HepG2 (cell line): ENCODE data around the gene USP7. TPM values are rescaled to one million over a fixed set of nuclear protein-coding genes. Genes with fewer than 3 reads are reported as not detected.

ENCODE experiments used
- ATF3 ChIP-seq: sonication (generic); formaldehyde crosslinking; IDR thresholded peaks from 2 replicates; pipeline ENCODE4 v1.4.0; 2020; ENCODE audit warnings: missing genetic modification reagents
- BATF2 ChIP-seq: sonication (generic); formaldehyde crosslinking; IDR thresholded peaks from 2 replicates; pipeline ENCODE4 v1.8.0; 2022; ENCODE audit warnings: mild to moderate bottlenecking, missing genetic modification reagents, moderate library complexity
- FOXC1 ChIP-seq: sonication (generic); formaldehyde crosslinking; IDR thresholded peaks from 2 replicates; pipeline ENCODE4 v1.8.0; 2022; ENCODE audit warnings: mild to moderate bottlenecking, missing genetic modification reagents, borderline replicate concordance
- GLMP ChIP-seq: sonication (generic); formaldehyde crosslinking; IDR thresholded peaks from 2 replicates; pipeline ENCODE4 v1.9.0; 2021; ENCODE audit warnings: missing genetic modification reagents, mild to moderate bottlenecking, borderline replicate concordance
- HNRNPH1 ChIP-seq: fragments of 200-400 bp; formaldehyde crosslinking; optimal IDR thresholded peaks from 2 replicates; pipeline ENCODE3; 2017; ENCODE audit warnings: mild to moderate bottlenecking, low read depth, low read length
- HOXA9 ChIP-seq: sonication (generic); formaldehyde crosslinking; IDR thresholded peaks from 2 replicates; pipeline ENCODE4 v1.8.1; 2022; ENCODE audit warnings: missing genetic modification reagents, mild to moderate bottlenecking, moderate library complexity, borderline replicate concordance
- IRF2 ChIP-seq: IDR thresholded peaks from 2 replicates; pipeline ENCODE4 v1.6.1; 2018; ENCODE audit warnings: missing genetic modification reagents, missing compliant biosample characterization
- KLF11 ChIP-seq: IDR thresholded peaks from 2 replicates; pipeline ENCODE4 v1.6.1; 2016; ENCODE audit warnings: missing compliant biosample characterization
- NFATC3 ChIP-seq: sonication (generic); formaldehyde crosslinking; IDR thresholded peaks from 2 replicates; pipeline ENCODE4 v1.5.1; 2020; ENCODE audit warnings: mild to moderate bottlenecking, missing genetic modification reagents
- PBX3 ChIP-seq: sonication (generic); formaldehyde crosslinking; IDR thresholded peaks from 2 replicates; pipeline ENCODE4 v1.8.1; 2023; ENCODE audit warnings: missing genetic modification reagents, inconsistent platforms, borderline replicate concordance
- SAFB2 ChIP-seq: sonication (generic); formaldehyde crosslinking; IDR thresholded peaks from 2 replicates; pipeline ENCODE4 v1.5.1; 2020; ENCODE audit warnings: missing genetic modification reagents, low read depth, mild to moderate bottlenecking, borderline replicate concordance
- SP2 ChIP-seq: sonication (generic); formaldehyde crosslinking; IDR thresholded peaks from 2 replicates; pipeline ENCODE4 v1.5.1; 2020; ENCODE audit warnings: mild to moderate bottlenecking, missing genetic modification reagents
- SPEN ChIP-seq: sonication (generic); formaldehyde crosslinking; IDR thresholded peaks from 2 replicates; pipeline ENCODE4 v1.5.1; 2020; ENCODE audit warnings: low read depth, mild to moderate bottlenecking, missing genetic modification reagents
- SRSF9 ChIP-seq: fragments of 200-400 bp; formaldehyde crosslinking; IDR thresholded peaks from 2 replicates; pipeline ENCODE4 v1.6.1; 2018; ENCODE audit warnings: borderline replicate concordance, mild to moderate bottlenecking, low read depth, low read length; ENCODE audit not compliant: insufficient read depth, poor library complexity, severe bottlenecking
- TBX2 ChIP-seq: sonication (generic); formaldehyde crosslinking; IDR thresholded peaks from 2 replicates; pipeline ENCODE4 v1.5.0; 2020; ENCODE audit warnings: missing genetic modification reagents, mild to moderate bottlenecking, borderline replicate concordance
- ZBTB39 ChIP-seq: sonication (generic); formaldehyde crosslinking; IDR thresholded peaks from 2 replicates; pipeline ENCODE4 v1.5.0; 2020; ENCODE audit warnings: missing genetic modification reagents
- ZIK1 ChIP-seq: sonication (generic); formaldehyde crosslinking; IDR thresholded peaks from 2 replicates; pipeline ENCODE4 v1.5.0; 2020; ENCODE audit warnings: mild to moderate bottlenecking, low read depth, missing genetic modification reagents, borderline replicate concordance
- ZMYM3 ChIP-seq: sonication (generic); formaldehyde crosslinking; IDR thresholded peaks from 2 replicates; pipeline ENCODE4 v1.5.1; 2020; ENCODE audit warnings: mild to moderate bottlenecking, missing genetic modification reagents
- ZNF136 ChIP-seq: sonication (generic); formaldehyde crosslinking; IDR thresholded peaks from 2 replicates; pipeline ENCODE4 v1.8.1; 2022; ENCODE audit warnings: low read depth, mild to moderate bottlenecking, moderate library complexity, missing genetic modification reagents
- ZNF367 ChIP-seq: sonication (generic); formaldehyde crosslinking; IDR thresholded peaks from 2 replicates; pipeline ENCODE4 v1.4.0; 2020; ENCODE audit warnings: missing genetic modification reagents, borderline replicate concordance
- ZNF460 ChIP-seq: sonication (generic); formaldehyde crosslinking; IDR thresholded peaks from 2 replicates; pipeline ENCODE4 v1.5.1; 2020; ENCODE audit warnings: missing genetic modification reagents, mild to moderate bottlenecking, borderline replicate concordance
- ZNF496 ChIP-seq: sonication (generic); formaldehyde crosslinking; IDR thresholded peaks from 2 replicates; pipeline ENCODE4 v1.8.1; 2023; ENCODE audit warnings: mild to moderate bottlenecking, moderate library complexity, missing genetic modification reagents; ENCODE audit not compliant: insufficient replicate concordance
- ZNF83 ChIP-seq: sonication (generic); formaldehyde crosslinking; IDR thresholded peaks from 2 replicates; pipeline ENCODE4 v1.4.0; 2020; ENCODE audit warnings: missing genetic modification reagents, mild to moderate bottlenecking, borderline replicate concordance
- ZSCAN20 ChIP-seq: sonication (generic); formaldehyde crosslinking; IDR thresholded peaks from 2 replicates; pipeline ENCODE4 v1.4.0; 2020; ENCODE audit warnings: missing genetic modification reagents, mild to moderate bottlenecking, borderline replicate concordance
- polyA plus RNA-seq, 8 experiments: library from polyadenylated mRNA; depleted of rRNA in 3 of 8; stranded (reverse) in 7 of 8; unstranded in 1 of 8; fragments of >200 nt; fragmentation: Illumina TruSeq in 4 of 8; extraction: Trizol in 4 of 8; gene quantifications; 2 replicates each; pipeline versions ENCODE4 v1.2.1 to v1.2.3, GENCODE V29; 2011 to 2016; ENCODE audit warnings: low read depth in 4 of 8, missing spikeins in 1 of 8, mixed read lengths in 1 of 8; ENCODE audit not compliant: insufficient read depth in 1 of 8
- total RNA-seq, 5 experiments: library from RNA; depleted of rRNA; stranded (reverse); fragments of >200 nt; fragmentation: Illumina TruSeq; extraction: Trizol; gene quantifications; 2 replicates each; pipeline ENCODE4 v1.2.3, GENCODE V29; 2016; ENCODE audit warnings: low read depth in 1 of 5

Gene USP7
- total and polyA plus RNA-seq, 2 of the 13 experiments (the other 11 are each of a cell fraction or from before 2014, with no cell fraction given) = 52.5 to 173 TPM

GRCh38 chr16:8989099-8989878 is 25.6 kb upstream of the USP7 start (continued):
- TF ChIP-seq SRSF9 = no peak
- no peak for TF ChIP-seq ZNF460 (CRISPR knock-in tag)
- TF ChIP-seq KLF11 = no peak
- TF ChIP-seq ZNF83 (CRISPR knock-in tag) = no peak
- no peak for TF ChIP-seq HNRNPH1
- no peak for TF ChIP-seq HOXA9
- no peak for TF ChIP-seq ATF3
- no peak for TF ChIP-seq BATF2
- no peak; the same call in 1 of the 2 replicates for TF ChIP-seq TBX2
- TF ChIP-seq ZBTB39 (CRISPR knock-in tag) = no peak
- no peak for TF ChIP-seq ZNF496
- no peak for TF ChIP-seq FOXC1 (CRISPR knock-in tag)
- TF ChIP-seq ZMYM3 (CRISPR knock-in tag) = peak; percentile 66; the same call in 1 of the 2 replicates
- 0 out of 2 replicates have a peak, but pooled peaks have one; percentile 21 for TF ChIP-seq SPEN (CRISPR knock-in tag)
- no peak for TF ChIP-seq NFATC3 (CRISPR knock-in tag)
- no peak for TF ChIP-seq SP2 (CRISPR knock-in tag)
- TF ChIP-seq IRF2 = peak; percentile 32; the same call in 1 of the 2 replicates
- TF ChIP-seq SAFB2 = no peak
- no peak for TF ChIP-seq ZNF136 (CRISPR knock-in tag)
- TF ChIP-seq ZNF367 (CRISPR knock-in tag) = no peak
- no peak for TF ChIP-seq PBX3
- TF ChIP-seq GLMP (CRISPR knock-in tag) = no peak
- no peak for TF ChIP-seq ZSCAN20
- 0 out of 2 replicates have a peak, but pooled peaks have one; percentile 6 for TF ChIP-seq ZIK1 (CRISPR knock-in tag)
